ENCODE results near the gene PLA1A.

DNA sequence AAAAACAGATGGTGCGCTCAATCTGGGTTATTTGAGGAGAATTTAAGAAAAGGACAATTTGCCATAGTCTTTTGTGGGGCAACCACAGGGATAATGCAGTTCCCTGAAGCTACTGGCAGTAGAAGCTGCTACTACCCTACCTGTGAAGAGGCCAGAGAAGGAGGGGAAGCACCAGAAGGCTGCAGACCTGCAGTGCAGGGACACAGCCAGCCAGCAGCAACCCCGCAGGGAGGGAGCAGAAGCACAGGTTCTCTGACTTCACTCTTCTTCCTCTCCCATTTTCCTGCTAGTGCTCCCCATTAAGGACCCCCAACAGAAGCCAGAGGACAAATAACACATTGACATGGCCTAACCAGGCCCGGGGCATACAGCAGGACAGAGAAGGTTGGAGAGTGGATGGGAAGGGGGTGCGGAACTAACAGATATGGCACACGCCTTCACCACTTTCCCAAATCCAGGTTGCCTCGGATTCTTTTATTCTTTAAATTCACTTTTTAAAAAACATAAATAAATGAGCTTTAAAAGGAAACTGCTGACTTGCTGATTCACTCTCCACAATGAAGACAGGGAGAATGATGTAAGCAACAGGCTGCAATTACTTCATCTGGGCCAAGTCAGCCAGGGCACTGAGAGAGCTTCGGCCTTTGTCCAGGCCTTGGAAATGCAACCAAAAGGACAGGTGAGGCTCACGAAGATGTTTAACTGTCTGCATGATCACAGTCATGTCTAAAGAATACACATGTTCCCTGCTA is 32.6 kb downstream of the PLA1A start:
- TF ChIP-seq, protein P1, sequence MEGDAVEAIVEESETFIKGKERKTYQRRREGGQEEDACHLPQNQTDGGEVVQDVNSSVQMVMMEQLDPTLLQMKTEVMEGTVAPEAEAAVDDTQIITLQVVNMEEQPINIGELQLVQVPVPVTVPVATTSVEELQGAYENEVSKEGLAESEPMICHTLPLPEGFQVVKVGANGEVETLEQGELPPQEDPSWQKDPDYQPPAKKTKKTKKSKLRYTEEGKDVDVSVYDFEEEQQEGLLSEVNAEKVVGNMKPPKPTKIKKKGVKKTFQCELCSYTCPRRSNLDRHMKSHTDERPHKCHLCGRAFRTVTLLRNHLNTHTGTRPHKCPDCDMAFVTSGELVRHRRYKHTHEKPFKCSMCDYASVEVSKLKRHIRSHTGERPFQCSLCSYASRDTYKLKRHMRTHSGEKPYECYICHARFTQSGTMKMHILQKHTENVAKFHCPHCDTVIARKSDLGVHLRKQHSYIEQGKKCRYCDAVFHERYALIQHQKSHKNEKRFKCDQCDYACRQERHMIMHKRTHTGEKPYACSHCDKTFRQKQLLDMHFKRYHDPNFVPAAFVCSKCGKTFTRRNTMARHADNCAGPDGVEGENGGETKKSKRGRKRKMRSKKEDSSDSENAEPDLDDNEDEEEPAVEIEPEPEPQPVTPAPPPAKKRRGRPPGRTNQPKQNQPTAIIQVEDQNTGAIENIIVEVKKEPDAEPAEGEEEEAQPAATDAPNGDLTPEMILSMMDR (IDR thresholded peaks at IDR 0.05; ENCODE audit: low read depth, low read length): no peak
- TF ChIP-seq MAX (IDR thresholded peaks at IDR 0.05; ENCODE audit: low read depth, low read length) (no peak), POLR2A (IDR thresholded peaks at IDR 0.05; ENCODE audit: extremely low read depth, insufficient read length) (no peak)
